A673 (cell line): ENCODE data around the gene GDF3.

Experiments
- EZH2 ChIP-seq: fragments of 200-600 bp; sonication (generic); IDR thresholded peaks from 2 replicates; pipeline ENCODE4 v1.6.1; 2017; ENCODE audit warnings: borderline replicate concordance, low read depth, mild to moderate bottlenecking, mixed read lengths, antibody characterized with exemption, low read length; ENCODE audit not compliant: poor library complexity, severe bottlenecking
- TF ChIP-seq, protein P1 (sequence below): fragments of 300-800, 200-600 bp; sonication (generic); conservative IDR thresholded peaks from 2 replicates; pipeline ENCODE4 v1.5.1; 2017; ENCODE audit warnings: low read depth, mild to moderate bottlenecking, antibody characterized with exemption, low read length, moderate library complexity, mixed read lengths

DNA sequence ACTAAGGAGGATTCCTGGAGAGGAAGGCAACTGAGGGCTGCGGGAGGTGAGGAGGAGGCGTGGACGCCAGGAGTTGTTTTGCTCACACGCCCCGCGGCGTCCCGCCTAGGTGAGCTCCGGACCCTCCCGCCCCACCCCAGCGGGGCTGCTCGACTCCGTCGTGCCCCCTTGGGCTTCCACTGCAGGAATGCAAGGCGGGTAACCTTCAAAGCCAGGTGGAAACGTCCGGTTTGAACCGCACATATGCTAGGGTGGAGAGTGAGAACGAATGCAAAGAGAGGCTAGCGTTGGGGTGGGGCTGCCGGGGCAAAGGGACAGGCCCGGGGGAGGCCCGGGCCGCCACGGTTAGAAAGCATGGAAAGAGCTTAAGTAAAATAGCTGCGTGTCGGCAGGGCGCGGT, 10.3 kb upstream of the GDF3 start:
- TF ChIP-seq, protein P1, sequence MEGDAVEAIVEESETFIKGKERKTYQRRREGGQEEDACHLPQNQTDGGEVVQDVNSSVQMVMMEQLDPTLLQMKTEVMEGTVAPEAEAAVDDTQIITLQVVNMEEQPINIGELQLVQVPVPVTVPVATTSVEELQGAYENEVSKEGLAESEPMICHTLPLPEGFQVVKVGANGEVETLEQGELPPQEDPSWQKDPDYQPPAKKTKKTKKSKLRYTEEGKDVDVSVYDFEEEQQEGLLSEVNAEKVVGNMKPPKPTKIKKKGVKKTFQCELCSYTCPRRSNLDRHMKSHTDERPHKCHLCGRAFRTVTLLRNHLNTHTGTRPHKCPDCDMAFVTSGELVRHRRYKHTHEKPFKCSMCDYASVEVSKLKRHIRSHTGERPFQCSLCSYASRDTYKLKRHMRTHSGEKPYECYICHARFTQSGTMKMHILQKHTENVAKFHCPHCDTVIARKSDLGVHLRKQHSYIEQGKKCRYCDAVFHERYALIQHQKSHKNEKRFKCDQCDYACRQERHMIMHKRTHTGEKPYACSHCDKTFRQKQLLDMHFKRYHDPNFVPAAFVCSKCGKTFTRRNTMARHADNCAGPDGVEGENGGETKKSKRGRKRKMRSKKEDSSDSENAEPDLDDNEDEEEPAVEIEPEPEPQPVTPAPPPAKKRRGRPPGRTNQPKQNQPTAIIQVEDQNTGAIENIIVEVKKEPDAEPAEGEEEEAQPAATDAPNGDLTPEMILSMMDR, result no peak
- TF ChIP-seq EZH2, result no peak
